MM.1S (cell line): ENCODE data around the gene LRRC74B.

Source experiments
- DNase-seq: peaks from one replicate; pipeline ENCODE4 v3.0.0-alpha.2; 2015
- H2AFZ ChIP-seq: fragments of 300-600 bp; sonication (generic); 2 replicates; pipeline ENCODE4 v1.6.0; 2016; ENCODE audit warnings: antibody characterized with exemption, low read length
- H3F3A ChIP-seq: fragments of 300-600 bp; sonication (generic); 2 replicates; pipeline ENCODE4 v1.6.1; 2016; ENCODE audit warnings: mild to moderate bottlenecking, antibody characterized with exemption, low read length, moderate library complexity, mixed read lengths; ENCODE audit not compliant: insufficient read depth
- H3K27ac ChIP-seq: fragments of 300-600 bp; sonication (generic); 2 replicates; pipeline ENCODE4 v1.5.1; 2016; ENCODE audit warnings: mild to moderate bottlenecking, low read length
- H3K27me3 ChIP-seq: fragments of 300-600 bp; sonication (generic); replicated peaks from 2 replicates; pipeline ENCODE4 v1.6.0; 2016; ENCODE audit warnings: low read length; ENCODE audit not compliant: insufficient read depth
- H3K36me3 ChIP-seq: fragments of 300-600 bp; sonication (generic); replicated peaks from 2 replicates; pipeline ENCODE4 v1.6.1; 2016; ENCODE audit warnings: mild to moderate bottlenecking, low read length, mixed read lengths; ENCODE audit not compliant: insufficient read depth
- H3K4me1 ChIP-seq: fragments of 300-600 bp; sonication (generic); 2 replicates; pipeline ENCODE4 v1.6.1; 2016; ENCODE audit warnings: low read length, mixed read lengths
- H3K4me2 ChIP-seq: fragments of 300-600 bp; sonication (generic); 2 replicates; pipeline ENCODE4 v1.6.0; 2016; ENCODE audit warnings: low read depth, low read length
- H3K4me3 ChIP-seq: fragments of 300-600 bp; sonication (generic); 2 replicates; pipeline ENCODE4 v1.5.1; 2016; ENCODE audit warnings: low read length, mixed read lengths
- H3K79me2 ChIP-seq: fragments of 300-600 bp; sonication (generic); 2 replicates; pipeline ENCODE4 v1.6.1; 2016; ENCODE audit warnings: mixed run types, low read length, mixed read lengths
- H3K9ac ChIP-seq: fragments of 300-600 bp; sonication (generic); 2 replicates; pipeline ENCODE4 v1.6.1; 2016; ENCODE audit warnings: low read length, mixed read lengths
- H3K9me2 ChIP-seq: fragments of 300-600 bp; sonication (generic); replicated peaks from 2 replicates; pipeline ENCODE4 v1.6.1; 2016; ENCODE audit warnings: mild to moderate bottlenecking, low read length, mixed read lengths; ENCODE audit not compliant: insufficient read depth
- H3K9me3 ChIP-seq: fragments of 300-600 bp; sonication (generic); replicated peaks from 2 replicates; pipeline ENCODE4 v1.6.1; 2016; ENCODE audit warnings: mild to moderate bottlenecking, low read length, mixed read lengths; ENCODE audit not compliant: insufficient read depth
- H4K20me1 ChIP-seq: fragments of 300-600 bp; sonication (generic); 2 replicates; pipeline ENCODE4 v1.6.1; 2016; ENCODE audit warnings: mild to moderate bottlenecking, low read length, moderate library complexity, mixed read lengths; ENCODE audit not compliant: insufficient read depth
- EZH2 ChIP-seq: fragments of 300-600 bp; sonication (generic); optimal IDR thresholded peaks from 2 replicates; pipeline ENCODE3; 2017; ENCODE audit warnings: low read depth, mild to moderate bottlenecking, antibody characterized with exemption, low read length, mixed read lengths
- EZH2phosphoT487 ChIP-seq: fragments of 300-600 bp; sonication (generic); IDR thresholded peaks from 2 replicates; pipeline ENCODE4 v1.6.1; 2018; ENCODE audit warnings: antibody characterized with exemption, low read length
- TF ChIP-seq, protein P1 (sequence below): fragments of 300-600 bp; sonication (generic); IDR thresholded peaks from 2 replicates; pipeline ENCODE4 v1.5.1; 2016; ENCODE audit warnings: antibody characterized with exemption, low read length, mixed read lengths

The LRRC74B gene

DNA sequence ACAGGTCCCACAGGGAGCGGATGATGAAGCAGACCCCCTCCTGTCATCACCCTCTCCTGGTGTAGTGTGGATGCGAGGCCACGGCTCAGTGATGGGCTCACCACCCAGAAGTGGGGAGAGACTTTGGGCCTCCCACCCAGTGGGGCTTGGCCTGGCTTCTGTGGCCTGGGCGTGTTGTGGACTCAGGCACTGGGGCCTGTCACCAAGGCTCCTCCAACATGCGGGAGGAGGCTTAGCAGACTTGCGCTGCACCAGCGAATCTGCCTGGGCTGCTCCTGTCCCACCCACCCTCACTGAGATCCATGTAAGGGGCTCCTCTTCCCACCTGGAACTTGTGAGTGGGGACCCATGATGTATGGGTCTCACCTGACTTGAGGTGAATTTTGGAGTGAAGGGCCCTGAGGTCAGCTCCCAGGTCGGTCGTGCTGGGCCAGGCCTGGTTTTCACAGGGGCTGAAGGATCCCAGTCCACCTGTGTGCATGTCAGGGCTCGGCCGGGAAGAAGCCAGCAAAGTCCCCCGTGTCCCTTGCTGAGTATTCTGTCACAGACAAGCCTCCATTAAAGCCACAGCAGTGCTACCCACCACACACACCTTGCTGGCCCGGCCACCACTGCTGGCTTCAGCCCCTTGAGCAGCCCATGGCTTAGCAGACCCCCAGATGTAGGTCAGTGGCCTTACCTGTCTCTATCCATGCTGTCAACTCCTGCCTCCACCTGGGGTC is 48.0 kb upstream of the LRRC74B start:
- H3K27me3 ChIP-seq: no peaks in the 10 kb centered on the region
- no peak overlapping the region for H3K4me3 ChIP-seq
- H3K9me2 ChIP-seq: no peaks in the 10 kb centered on the region
- peaks cover 12% of the 10 kb centered on the region for H3F3A ChIP-seq
- no peak overlapping the region for H2AFZ ChIP-seq
- no peaks in the 10 kb centered on the region for H3K9me3 ChIP-seq
- no peaks in the 10 kb centered on the region for H3K36me3 ChIP-seq
- DNase-seq: no peak
- H3K4me1 ChIP-seq: peaks cover 5% of the 10 kb centered on the region; the same call in 1 of the 2 replicates
- H3K4me2 ChIP-seq: no peak overlapping the region
- no peak overlapping the region for H3K27ac ChIP-seq
- no peaks in the 10 kb centered on the region for H4K20me1 ChIP-seq
- H3K79me2 ChIP-seq: peaks cover 21% of the 10 kb centered on the region
- no peak overlapping the region for H3K9ac ChIP-seq
- no peak for TF ChIP-seq EZH2
- no peak for TF ChIP-seq EZH2phosphoT487
- TF ChIP-seq, protein P1, sequence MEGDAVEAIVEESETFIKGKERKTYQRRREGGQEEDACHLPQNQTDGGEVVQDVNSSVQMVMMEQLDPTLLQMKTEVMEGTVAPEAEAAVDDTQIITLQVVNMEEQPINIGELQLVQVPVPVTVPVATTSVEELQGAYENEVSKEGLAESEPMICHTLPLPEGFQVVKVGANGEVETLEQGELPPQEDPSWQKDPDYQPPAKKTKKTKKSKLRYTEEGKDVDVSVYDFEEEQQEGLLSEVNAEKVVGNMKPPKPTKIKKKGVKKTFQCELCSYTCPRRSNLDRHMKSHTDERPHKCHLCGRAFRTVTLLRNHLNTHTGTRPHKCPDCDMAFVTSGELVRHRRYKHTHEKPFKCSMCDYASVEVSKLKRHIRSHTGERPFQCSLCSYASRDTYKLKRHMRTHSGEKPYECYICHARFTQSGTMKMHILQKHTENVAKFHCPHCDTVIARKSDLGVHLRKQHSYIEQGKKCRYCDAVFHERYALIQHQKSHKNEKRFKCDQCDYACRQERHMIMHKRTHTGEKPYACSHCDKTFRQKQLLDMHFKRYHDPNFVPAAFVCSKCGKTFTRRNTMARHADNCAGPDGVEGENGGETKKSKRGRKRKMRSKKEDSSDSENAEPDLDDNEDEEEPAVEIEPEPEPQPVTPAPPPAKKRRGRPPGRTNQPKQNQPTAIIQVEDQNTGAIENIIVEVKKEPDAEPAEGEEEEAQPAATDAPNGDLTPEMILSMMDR: no peak

DNA sequence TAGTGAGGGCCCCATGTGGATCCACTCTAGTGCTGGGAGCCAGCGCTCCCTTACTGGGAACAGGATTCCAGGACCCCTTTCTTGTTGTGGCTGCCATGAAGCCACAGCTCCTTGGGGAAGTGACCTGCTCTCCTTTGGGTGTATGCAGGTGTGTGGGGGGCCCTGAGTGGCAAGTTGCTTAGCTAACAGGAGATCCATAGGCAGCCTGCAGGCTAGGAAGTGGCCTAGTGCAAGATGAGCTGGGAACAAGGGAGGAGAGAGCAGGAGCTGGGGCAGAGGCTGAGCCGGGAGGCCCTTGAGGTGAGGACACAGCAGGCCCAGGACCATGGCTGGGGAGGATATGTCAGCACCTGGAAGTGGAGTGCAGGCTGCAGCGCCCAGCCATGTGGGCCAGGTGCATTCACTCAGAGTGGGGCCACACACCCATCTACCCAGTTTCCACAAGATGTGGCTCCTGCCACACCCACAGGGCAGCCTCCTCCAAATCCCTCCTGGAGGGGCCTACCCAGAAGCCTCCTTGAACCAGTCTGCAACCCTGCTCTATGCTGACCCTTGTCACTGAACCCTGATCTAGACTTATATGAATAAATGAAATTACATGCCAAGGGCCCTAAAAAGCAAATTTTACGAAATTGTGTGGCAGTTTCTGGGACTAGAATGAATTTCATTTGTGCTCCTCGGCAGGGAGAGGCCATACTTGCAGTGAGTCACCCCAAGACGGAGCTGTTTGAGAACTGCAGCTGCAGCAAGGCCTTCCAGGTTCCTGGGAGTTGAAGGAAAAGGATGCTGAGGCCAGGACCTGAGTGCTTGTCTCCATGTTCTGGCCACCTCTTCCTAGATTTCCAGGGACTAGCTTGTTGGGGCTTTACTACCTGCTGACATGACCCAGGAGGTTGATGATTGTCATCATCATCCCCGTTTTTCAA is 47.1 kb upstream of the LRRC74B start:
- H3K79me2 ChIP-seq: peaks cover 21% of the 10 kb centered on the region
- H3K27me3 ChIP-seq: no peaks in the 10 kb centered on the region
- H3K9ac ChIP-seq: no peak overlapping the region
- H3K9me3 ChIP-seq: no peaks in the 10 kb centered on the region
- H4K20me1 ChIP-seq: no peaks in the 10 kb centered on the region
- peaks cover 9% of the 10 kb centered on the region; the same call in 1 of the 2 replicates for H3K4me1 ChIP-seq
- no peak overlapping the region for H3K4me2 ChIP-seq
- no peak for TF ChIP-seq EZH2phosphoT487
- TF ChIP-seq, protein P1: no peak
- TF ChIP-seq EZH2: no peak
- H3K27ac ChIP-seq: no peak overlapping the region
- no peak overlapping the region for H3K4me3 ChIP-seq
- no peak overlapping the region for H2AFZ ChIP-seq
- no peak for DNase-seq
- no peaks in the 10 kb centered on the region for H3K9me2 ChIP-seq
- no peaks in the 10 kb centered on the region for H3K36me3 ChIP-seq
- peaks cover 16% of the 10 kb centered on the region for H3F3A ChIP-seq

DNA sequence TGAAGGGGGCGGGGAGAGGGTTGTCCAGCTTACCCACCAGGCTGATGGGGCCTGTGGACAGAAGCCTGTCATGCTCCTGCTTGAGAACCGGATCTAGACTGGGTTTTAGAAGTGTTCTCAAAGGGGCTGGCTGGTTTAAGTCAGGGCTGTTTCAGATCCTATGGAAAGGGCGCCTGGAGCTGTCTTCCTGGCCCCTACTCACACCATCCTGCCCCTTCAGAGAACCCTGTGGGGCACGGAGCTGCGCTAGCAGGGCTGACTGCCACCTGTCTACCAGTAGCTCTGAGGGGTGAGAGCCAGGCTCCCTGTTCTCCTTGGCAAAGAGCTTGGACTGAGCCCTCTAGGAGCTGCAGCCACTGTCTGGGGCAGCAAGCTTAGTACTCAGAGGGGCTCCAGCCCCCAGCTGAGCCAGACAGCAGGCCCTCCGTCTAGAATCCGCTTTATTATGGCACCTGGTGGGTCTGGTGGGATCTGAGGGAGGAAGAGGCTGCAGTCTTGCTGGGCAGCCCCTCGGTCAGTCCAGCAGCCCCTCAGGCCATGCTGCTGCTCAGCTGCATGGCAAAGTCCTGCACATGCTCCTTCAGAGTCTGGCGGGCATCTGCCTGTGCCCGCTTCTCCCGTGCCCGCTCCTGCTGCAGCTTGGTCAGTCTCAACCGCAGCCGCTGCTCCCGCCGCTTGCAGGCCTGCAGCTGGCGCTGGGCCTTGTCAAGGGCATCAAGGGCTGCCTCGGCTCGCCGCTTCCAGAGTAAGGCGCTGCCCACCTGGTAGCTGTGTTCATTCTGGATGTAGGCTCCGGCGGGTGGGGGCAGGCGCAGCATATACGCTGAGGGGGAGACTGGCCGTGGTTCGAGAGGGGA is 46.2 kb upstream of the LRRC74B start:
- no peak overlapping the region for H3K4me3 ChIP-seq
- no peaks in the 10 kb centered on the region for H3K9me3 ChIP-seq
- H3K9me2 ChIP-seq: no peaks in the 10 kb centered on the region
- DNase-seq: no peak
- H2AFZ ChIP-seq: no peak overlapping the region
- peaks cover 9% of the 10 kb centered on the region; the same call in 1 of the 2 replicates for H3K4me1 ChIP-seq
- no peak overlapping the region for H3K9ac ChIP-seq
- H3F3A ChIP-seq: peaks cover 16% of the 10 kb centered on the region
- H3K27me3 ChIP-seq: no peaks in the 10 kb centered on the region
- no peaks in the 10 kb centered on the region for H4K20me1 ChIP-seq
- H3K36me3 ChIP-seq: no peaks in the 10 kb centered on the region
- peaks cover 21% of the 10 kb centered on the region for H3K79me2 ChIP-seq
- H3K4me2 ChIP-seq: peak overlapping the region; percentile 100; the same call in 1 of the 2 replicates
- no peak for TF ChIP-seq EZH2
- TF ChIP-seq, protein P1: no peak
- no peak for TF ChIP-seq EZH2phosphoT487
- H3K27ac ChIP-seq: no peak overlapping the region
